Measurements from ENCODE around the gene BLNK. TPM values are rescaled to one million over a fixed set of nuclear protein-coding genes. Genes with fewer than 3 reads are reported as not detected.

The BLNK gene
- total RNA-seq, 1 donor from 2014 or later, result not detected

- H3K4me3 ChIP-seq (ENCODE audit: insufficient read depth, low read depth, low read length), result no peak overlapping the region
These were observed 5.1 kb upstream of the BLNK start for GRCh38 chr10:96276426-96276825.

GRCh38 chr10:96275685-96276418 lies 4.5 kb upstream of the BLNK start:
- no peak overlapping the region for H3K4me3 Mint-ChIP-seq (ENCODE audit: unreplicated experiment)
- no peak for TF ChIP-seq CTCF (IDR thresholded peaks at IDR 0.05; ENCODE audit: insufficient read depth, low read depth, low read length)
- TF ChIP-seq EZH2 (IDR thresholded peaks at IDR 0.05; ENCODE audit: insufficient read depth, low read length), result no peak
- no peaks in the 10 kb centered on the region for H3K36me3 ChIP-seq (ENCODE audit: insufficient read depth, low read length)
- H3K4me2 ChIP-seq (ENCODE audit: low read length), result no peak overlapping the region
- H3K9ac ChIP-seq (ENCODE audit: low read length), result no peak overlapping the region
- H4K20me1 ChIP-seq (ENCODE audit: insufficient read depth, low read length), result no peaks in the 10 kb centered on the region
- DNase-seq (ENCODE audit: low read depth) (no peak), FAIRE-seq (no peak)
- H3K4me1 Mint-ChIP-seq (ENCODE audit: low read depth, unreplicated experiment), result peaks cover 2% of the 10 kb centered on the region
- H3K4me1 ChIP-seq (ENCODE audit: insufficient read depth, low read length), result no peaks in the 10 kb centered on the region
- H3K9me3 Mint-ChIP-seq (ENCODE audit: unreplicated experiment), result no peaks in the 10 kb centered on the region
- H3K27me3 Mint-ChIP-seq (ENCODE audit: low read depth, unreplicated experiment), result peaks cover 21% of the 10 kb centered on the region
- H3K27ac Mint-ChIP-seq (ENCODE audit: unreplicated experiment), result no peak overlapping the region
- H2AFZ ChIP-seq (ENCODE audit: low read depth, low read length), result no peak overlapping the region
- H3K4me3 ChIP-seq (ENCODE audit: insufficient read depth, low read depth, low read length), result no peak overlapping the region
- H3K27ac ChIP-seq (ENCODE audit: low read depth, low read length), result no peak overlapping the region
- H3K79me2 ChIP-seq (ENCODE audit: insufficient read depth, low read length), result no peaks in the 10 kb centered on the region
- H3K36me3 Mint-ChIP-seq (ENCODE audit: low read depth, unreplicated experiment), result no peaks in the 10 kb centered on the region
- no peaks in the 10 kb centered on the region for H3K27me3 ChIP-seq (ENCODE audit: insufficient read depth, low read length)
- H3K9me3 ChIP-seq (ENCODE audit: insufficient read depth, low read depth, low read length), result no peaks in the 10 kb centered on the region

More at GRCh38 chr10:96276426-96276825, 5.1 kb upstream of the BLNK start:
- no peak for TF ChIP-seq CTCF (IDR thresholded peaks at IDR 0.05; ENCODE audit: insufficient read depth, low read depth, low read length)
- no peak for TF ChIP-seq EZH2 (IDR thresholded peaks at IDR 0.05; ENCODE audit: insufficient read depth, low read length)
- H3K9me3 Mint-ChIP-seq (ENCODE audit: unreplicated experiment), result no peaks in the 10 kb centered on the region
- H3K4me1 Mint-ChIP-seq (ENCODE audit: low read depth, unreplicated experiment), result peaks cover 5% of the 10 kb centered on the region
- DNase-seq (ENCODE audit: low read depth) (no peak), FAIRE-seq (no peak)
- no peaks in the 10 kb centered on the region for H3K9me3 ChIP-seq (ENCODE audit: insufficient read depth, low read depth, low read length)
- H3K36me3 Mint-ChIP-seq (ENCODE audit: low read depth, unreplicated experiment), result no peaks in the 10 kb centered on the region
- H4K20me1 ChIP-seq (ENCODE audit: insufficient read depth, low read length), result no peaks in the 10 kb centered on the region
- H3K4me2 ChIP-seq (ENCODE audit: low read length), result no peak overlapping the region
- H3K27me3 Mint-ChIP-seq (ENCODE audit: low read depth, unreplicated experiment), result peaks cover 18% of the 10 kb centered on the region
- H3K27ac Mint-ChIP-seq (ENCODE audit: unreplicated experiment), result no peak overlapping the region
- H3K9ac ChIP-seq (ENCODE audit: low read length), result no peak overlapping the region
- H3K27ac ChIP-seq (ENCODE audit: low read depth, low read length), result no peak overlapping the region
- H3K4me3 Mint-ChIP-seq (ENCODE audit: unreplicated experiment), result no peak overlapping the region
- no peaks in the 10 kb centered on the region for H3K27me3 ChIP-seq (ENCODE audit: insufficient read depth, low read length)
- H2AFZ ChIP-seq (ENCODE audit: low read depth, low read length), result no peak overlapping the region
- no peaks in the 10 kb centered on the region for H3K36me3 ChIP-seq (ENCODE audit: insufficient read depth, low read length)
- H3K79me2 ChIP-seq (ENCODE audit: insufficient read depth, low read length), result no peaks in the 10 kb centered on the region
- no peaks in the 10 kb centered on the region for H3K4me1 ChIP-seq (ENCODE audit: insufficient read depth, low read length)

Data from astrocyte (in vitro differentiated cells and primary cell).